ENCODE data around the gene SRSF10.
"Not testable (repeated sequence)": the region's sequence is repeated elsewhere in the genome, so short reads cannot be mapped to it uniquely, and the experiment has no call there.

SRSF10 gene

DNA sequence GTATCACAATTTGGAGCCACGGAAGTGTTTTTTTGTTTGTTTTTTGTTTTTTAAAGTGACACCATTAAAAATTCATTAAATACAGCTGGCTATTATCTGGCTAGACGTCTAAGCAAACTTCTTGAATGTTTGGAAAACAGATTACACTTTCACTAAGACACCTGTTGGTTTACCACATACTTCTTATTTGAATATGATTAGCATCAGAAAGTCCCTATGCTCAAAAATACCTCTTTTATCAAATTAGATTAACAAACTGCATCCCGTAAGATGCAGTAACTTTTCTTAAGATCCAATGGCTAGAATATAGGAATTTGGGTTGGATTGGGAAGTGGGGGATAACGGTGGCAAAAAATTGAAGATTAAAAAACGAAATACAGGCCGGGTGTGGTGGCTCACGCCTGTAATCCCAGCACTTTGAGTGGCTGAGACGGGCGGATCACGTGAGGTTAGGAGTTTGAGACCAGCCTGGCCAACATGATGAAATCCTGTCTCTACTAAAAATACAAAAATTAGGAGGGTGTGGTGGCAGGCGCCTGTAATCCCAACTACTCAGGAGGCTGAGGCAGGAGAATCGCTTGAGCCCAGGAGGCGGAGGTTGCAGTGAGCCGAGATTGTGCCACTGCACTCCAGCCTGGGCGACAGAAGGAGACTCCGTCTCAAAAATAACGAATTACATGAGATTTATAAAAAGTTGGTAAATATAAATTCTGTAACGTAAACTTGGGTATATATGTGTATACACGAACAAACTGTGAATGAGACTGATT is 21.9 kb downstream of the SRSF10 start:
- DNase-seq, result not testable (repeated sequence)

DNA sequence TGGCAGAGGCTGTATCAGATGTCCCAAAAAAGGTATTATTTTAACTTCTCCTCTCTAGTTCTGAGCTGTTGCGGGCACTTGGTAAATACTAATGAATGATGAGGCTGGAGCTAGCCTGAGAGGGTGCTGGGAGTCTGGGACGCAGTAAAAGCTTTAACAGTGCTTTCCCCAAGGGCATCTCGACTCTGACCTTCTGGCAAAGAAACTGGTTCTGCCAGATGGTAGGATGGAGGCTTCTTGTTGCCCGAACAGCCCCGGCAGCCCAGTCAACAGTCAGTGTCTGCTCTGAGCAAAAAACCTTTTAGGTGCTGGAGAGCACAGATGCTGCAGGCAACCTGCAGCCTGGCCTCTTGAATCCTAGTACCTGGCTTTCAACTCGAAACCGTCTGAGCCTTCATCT is 23.0 kb downstream of the SRSF10 start:
- DNase-seq, result no peak

GRCh38 chr1:23953020-23953419 is 27.1 kb downstream of the SRSF10 start:
- DNase-seq, result no peak

DNA sequence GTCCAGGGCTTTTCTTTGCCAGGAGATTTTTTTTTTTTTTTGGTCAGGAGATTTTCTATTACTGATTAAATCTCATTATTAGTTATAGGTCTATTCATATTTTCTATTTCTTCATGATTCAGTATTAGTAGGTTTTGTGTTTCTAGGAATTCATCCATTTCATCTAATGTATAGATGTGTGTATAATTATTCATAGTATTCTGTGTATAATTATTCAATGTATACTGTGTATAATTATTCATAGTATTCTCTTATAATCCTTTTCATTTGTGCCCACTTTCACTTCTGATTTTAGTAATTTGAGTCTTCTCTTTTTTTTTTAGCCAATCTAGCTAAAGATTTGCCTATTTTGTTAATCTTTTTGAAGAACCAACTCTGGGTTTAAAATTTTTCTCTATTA is 32.8 kb downstream of the SRSF10 start:
- no peak for DNase-seq

DNA sequence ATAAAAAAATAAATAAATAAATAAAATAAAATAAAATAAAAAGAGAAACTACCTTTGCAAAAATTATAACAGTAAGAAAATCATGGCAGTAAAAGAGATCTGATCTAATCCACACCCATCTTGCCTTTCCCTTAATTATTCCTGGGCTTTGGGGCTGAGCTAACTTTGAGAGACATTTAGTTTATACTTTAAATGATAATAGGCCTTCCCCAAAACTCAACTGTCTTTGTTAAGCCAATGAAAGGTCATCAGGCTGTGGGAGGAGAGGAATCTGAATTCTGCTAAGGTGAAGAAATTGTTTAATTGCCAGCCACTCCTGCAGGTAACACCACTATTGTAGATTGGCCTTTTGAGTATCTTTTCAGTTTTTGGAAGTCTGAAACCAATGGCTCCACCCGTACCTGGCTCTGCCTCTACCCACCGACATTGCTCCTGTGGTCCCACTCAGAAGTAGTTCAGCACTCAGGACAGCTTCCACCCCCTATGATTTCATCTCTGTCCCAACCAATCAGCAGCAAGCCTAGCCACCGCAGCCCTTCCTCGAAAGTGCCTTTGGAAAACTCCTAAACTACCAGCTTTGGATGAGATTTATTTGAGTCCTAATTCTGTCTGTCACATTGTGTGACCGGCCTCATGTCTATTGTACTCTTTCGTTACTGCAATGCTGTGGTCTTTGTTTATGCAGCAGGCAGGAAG is 43.5 kb downstream of the SRSF10 start:
- no peak for DNase-seq

DNA sequence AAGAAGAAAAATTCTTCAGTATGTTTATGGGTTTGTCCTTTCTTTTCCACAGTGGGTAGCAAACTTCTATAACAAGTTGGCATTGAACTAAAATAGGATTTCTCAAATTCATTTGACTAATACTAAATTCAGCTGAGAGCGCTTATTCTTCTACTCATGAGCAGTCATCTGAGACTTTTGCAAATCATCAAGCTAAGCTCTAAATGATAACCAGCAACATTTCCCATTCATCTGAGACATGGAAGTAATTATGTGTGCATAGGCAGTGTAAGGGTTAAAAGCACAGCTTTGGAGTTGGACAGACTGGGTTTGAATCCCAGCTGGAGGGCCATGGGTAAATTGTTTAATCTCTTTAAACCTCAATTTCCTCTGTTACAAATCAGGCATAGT is 48.6 kb downstream of the SRSF10 start:
- no peak for DNase-seq

DNA sequence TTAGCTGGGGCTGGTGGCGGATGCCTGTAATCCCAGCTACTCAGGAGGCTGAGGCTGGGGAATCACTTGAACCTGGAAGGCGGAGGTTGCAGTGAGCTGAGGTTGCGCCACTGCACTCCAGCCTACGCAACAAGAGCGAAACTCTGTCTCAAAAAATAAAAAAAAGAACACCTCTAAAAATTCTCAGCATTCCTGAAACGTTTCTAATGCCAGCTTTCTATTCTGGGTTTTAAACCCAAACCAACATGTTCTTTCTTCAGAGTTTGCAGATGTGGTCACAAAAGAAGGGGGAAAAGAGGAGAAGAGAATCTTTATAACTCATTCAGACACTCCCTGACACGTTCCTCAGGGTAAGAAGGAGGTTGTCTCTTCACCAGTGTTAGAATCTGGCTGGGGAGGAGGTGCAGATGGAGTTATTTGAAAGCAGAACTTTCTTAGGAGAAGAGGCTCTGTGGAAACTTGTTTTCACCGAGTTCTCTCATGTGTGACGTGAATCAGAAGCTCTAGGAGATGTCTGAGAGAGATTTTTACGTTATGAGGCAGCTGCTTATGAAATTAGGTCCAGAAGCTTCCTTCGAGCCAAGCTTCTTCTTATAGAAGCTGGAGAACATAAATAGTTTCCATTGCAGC is 49.2 kb downstream of the SRSF10 start:
- no peak for DNase-seq

GRCh38 chr1:23930270-23930669 is 49.9 kb downstream of the SRSF10 start:
- DNase-seq, result no peak

DNA sequence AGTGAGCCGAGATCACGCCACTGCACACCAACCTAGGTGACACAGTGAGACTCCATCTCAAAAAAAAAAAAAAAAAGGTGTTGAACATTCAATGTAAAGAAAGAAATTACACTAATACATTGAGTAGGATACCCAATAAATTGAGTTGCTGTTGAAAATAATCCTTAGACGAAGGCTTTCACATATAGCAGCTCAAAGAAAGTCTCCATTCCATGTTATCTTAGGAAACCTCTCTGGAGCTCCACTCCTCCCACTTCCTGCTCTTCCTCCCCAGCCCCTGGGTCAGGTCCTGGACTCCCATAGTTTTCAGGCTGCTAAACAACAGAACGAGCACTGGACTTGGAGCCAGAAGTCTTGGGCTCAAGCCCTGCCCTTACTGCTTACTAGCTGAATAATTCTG is 51.3 kb downstream of the SRSF10 start:
- no peak for DNase-seq

DNA sequence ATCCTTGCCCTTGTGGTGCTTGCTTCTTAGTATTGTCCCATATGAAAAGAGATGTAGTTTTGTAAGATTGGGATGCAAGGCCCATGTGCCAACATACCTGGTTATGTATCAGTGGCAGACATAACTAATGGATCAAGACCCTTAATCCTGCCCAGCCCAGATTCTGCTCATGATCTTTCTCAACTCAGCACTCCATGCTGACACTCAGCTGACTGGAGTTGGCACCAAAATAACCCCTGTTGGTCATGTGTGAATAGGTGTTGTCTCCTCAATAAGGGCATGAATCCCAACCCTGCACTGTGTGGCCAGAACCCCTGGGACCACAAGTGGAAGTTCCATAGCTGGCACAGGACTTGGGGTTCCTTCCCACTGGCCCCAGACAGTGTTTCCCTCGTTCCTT is 53.0 kb downstream of the SRSF10 start:
- no peak for DNase-seq

GRCh38 chr1:23925279-23925678 is 54.8 kb downstream of the SRSF10 start:
- DNase-seq, result no peak

- no peak for DNase-seq
These were observed 55.5 kb downstream of the SRSF10 start for GRCh38 chr1:23924601-23925000.

DNA sequence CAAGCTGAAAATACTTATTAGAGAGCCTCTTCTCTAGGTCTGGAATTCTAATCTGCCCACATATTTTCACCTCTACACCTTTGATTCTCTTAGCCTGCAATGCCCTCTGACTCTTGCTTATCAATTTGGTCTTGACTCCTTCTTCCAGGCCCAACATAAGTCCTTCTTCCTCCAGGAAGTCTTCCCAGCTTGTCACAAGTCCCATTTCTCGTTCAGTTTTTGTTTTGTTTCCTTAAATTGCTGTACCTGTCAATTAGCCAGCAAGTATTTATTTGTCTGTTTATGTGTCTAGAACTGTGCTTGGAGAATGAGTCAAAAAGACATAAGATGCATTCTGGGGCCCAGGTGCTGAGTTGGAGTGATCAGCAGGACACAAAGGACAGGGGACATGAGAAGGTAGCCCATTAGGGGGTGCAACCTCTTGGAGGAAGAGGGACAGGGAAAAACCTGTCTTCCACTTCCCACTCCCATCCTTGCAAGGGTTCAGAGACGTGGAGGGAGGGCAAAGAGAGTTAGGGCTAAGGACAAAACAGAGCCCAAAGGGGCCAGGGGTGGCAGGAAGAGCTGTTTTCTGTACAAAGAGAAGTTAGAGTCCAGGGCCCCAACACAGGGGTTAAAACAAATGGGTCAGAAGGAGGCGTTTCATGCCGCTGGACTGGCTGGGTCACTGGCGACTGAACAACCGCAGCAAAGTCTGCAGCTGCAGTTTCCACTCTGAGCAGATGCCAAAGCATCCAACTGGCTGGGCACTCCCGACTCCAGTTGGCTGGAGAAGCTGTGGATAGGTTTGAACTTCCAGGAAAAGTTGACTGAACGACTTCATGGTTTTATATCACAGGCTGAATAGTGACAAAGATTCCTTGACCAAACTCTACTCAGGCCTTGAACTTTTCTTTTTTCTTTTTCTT is 56.3 kb downstream of the SRSF10 start:
- DNase-seq, result no peak

- no peak for DNase-seq
These were observed 57.7 kb downstream of the SRSF10 start for GRCh38 chr1:23922321-23922943.

GRCh38 chr1:23916209-23917131 is 63.7 kb downstream of the SRSF10 start:
- DNase-seq, result peak; percentile 61

DNA sequence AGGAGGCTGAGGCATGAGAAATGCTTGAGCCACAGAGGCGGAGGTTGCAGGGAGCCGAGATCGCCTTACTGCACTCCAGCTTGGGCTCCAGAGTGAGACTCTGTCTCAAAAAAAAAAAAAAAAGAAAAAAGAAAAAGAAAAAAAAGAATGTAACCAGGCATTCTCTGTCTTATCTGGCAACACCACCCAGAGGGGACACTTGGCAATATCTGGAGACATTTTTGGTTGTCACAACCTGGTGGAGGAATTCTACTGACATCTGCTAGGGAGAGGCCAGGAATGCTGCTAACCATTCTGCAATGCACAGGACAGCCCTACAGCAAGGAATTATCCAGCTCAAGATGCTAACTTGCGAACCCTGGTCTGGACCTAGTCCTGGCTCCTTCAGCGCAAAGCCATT is 64.7 kb downstream of the SRSF10 start:
- DNase-seq, result no peak

DNA sequence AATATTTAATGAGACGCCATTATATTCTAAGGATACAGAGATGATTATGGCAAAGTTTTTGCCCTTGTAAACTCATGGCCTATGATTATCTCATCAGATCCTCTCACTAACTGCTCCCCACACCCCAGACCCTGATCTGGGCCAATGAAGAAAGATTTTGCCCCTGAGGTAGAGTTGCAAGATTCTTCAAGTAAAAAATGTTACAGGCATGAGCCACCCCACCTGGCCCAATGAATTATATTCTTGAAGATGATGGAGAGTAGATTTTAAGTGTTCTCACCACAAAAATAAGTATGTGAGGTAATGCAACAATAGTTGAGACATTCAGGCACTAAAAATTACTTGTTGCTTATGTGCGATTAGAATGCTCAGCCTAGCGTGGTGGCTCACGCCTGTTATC is 65.2 kb downstream of the SRSF10 start:
- DNase-seq, result no peak

All from stimulated activated CD4-positive, alpha-beta T cell treated with anti-CD3 and anti-CD28 coated beads, Interleukin-15, amount 100 ng/mL, for 24 hours (primary cell).